H1 (cell line): Measurements from ENCODE around the gene ACCSL. TPM values are rescaled to one million over a fixed set of nuclear protein-coding genes. Genes with fewer than 3 reads are reported as not detected.

Experiments
- CTCF ChIA-PET: fragments of 300-600 bp; sonication (Branson Sonifier 250); formaldehyde crosslinking; loops from one replicate; lab custom pipeline; 2021; ENCODE audit not compliant: partially characterized antibody; lab: Charles Lee
- POLR2A ChIA-PET: fragments of 300-600 bp; sonication (Branson Sonifier 250); formaldehyde crosslinking; loops from one replicate; lab custom pipeline; 2021; ENCODE audit warnings: inconsistent platforms; ENCODE audit not compliant: partially characterized antibody; lab: Charles Lee
- DNase-seq, 2 experiments: peaks; one replicate each; pipeline versions ENCODE4 v3.0.0 to v3.0.0-alpha.2; 2010 to 2022; ENCODE audit warnings: low spot score in 2 of 2, low read depth in 1 of 2, mixed read lengths in 1 of 2
- FAIRE-seq: peaks from 2 replicates; lab custom pipeline; 2011; peaks lifted over from hg19 to GRCh38; lab: Jason Lieb, UNC
- H2AFZ ChIP-seq: 2 replicates; pipeline ENCODE4 v1.8.1; 2012; ENCODE audit warnings: low read length, inconsistent platforms
- H2AK5ac ChIP-seq: 2 replicates; pipeline ENCODE4 v1.6.1; 2013; ENCODE audit warnings: low read depth, low read length
- H2BK120ac ChIP-seq: replicated peaks from 2 replicates; pipeline ENCODE3; 2013; ENCODE audit warnings: low read depth, low read length, inconsistent platforms
- H2BK12ac ChIP-seq: 2 replicates; pipeline ENCODE4 v1.6.1; 2013; ENCODE audit warnings: low read depth, low read length
- H2BK15ac ChIP-seq: 2 replicates; pipeline ENCODE4 v1.6.1; 2013; ENCODE audit warnings: low read length
- H2BK20ac ChIP-seq: 2 replicates; pipeline ENCODE4 v1.6.1; 2013; ENCODE audit warnings: low read length
- H2BK5ac ChIP-seq: 2 replicates; pipeline ENCODE4 v1.6.1; 2013; ENCODE audit warnings: low read depth, low read length
- H3K14ac ChIP-seq: 2 replicates; pipeline ENCODE4 v1.6.1; 2013; ENCODE audit warnings: inconsistent platforms; ENCODE audit not compliant: insufficient read length
- H3K18ac ChIP-seq: 2 replicates; pipeline ENCODE4 v1.6.1; 2013; ENCODE audit warnings: low read length; ENCODE audit errors: extremely low read depth
- H3K23ac ChIP-seq: 2 replicates; pipeline ENCODE4 v1.6.1; 2013; ENCODE audit warnings: inconsistent platforms; ENCODE audit not compliant: insufficient read length
- H3K23me2 ChIP-seq: 2 replicates; pipeline ENCODE4 v1.6.1; 2013; ENCODE audit warnings: low read depth, low read length
- H3K27ac ChIP-seq: 2 replicates; pipeline ENCODE4 v1.6.1; 2011; ENCODE audit warnings: low read depth, low read length, inconsistent platforms
- H3K27me3 ChIP-seq, 4 experiments: replicated peaks in 1 of 4; 1 replicate in 1 of 4; 2 replicates in 3 of 4; pipeline versions ENCODE4 v1.6.1 to v1.8.1; 2011 to 2013; ENCODE audit warnings: low read length in 3 of 4, mild to moderate bottlenecking in 3 of 4, inconsistent platforms in 2 of 4, mixed read lengths in 2 of 4, moderate library complexity in 1 of 4; ENCODE audit not compliant: control insufficient read depth in 3 of 4, insufficient read depth in 3 of 4; ENCODE audit errors: extremely low read depth in 1 of 4
- H3K36me3 ChIP-seq, 4 experiments: 2 replicates each; pipeline versions ENCODE4 v1.6.1 to v1.8.1; 2011 to 2013; ENCODE audit warnings: mild to moderate bottlenecking in 4 of 4, low read length in 3 of 4, moderate library complexity in 2 of 4, control low read depth in 1 of 4, inconsistent platforms in 1 of 4; ENCODE audit not compliant: insufficient read depth in 4 of 4, control insufficient read depth in 2 of 4
- H3K4ac ChIP-seq: replicated peaks from 2 replicates; pipeline ENCODE3; 2013; ENCODE audit warnings: low read length, low read depth, mixed read lengths, inconsistent platforms; ENCODE audit not compliant: insufficient read length
- H3K4me1 ChIP-seq, 4 experiments: replicated peaks in 1 of 4; 1 replicate in 1 of 4; 2 replicates in 3 of 4; pipeline versions ENCODE4 v1.6.1 to v1.8.1; 2011 to 2013; ENCODE audit warnings: low read length in 3 of 4, inconsistent platforms in 2 of 4, mixed read lengths in 1 of 4; ENCODE audit not compliant: insufficient read depth in 4 of 4, control insufficient read depth in 3 of 4
- H3K4me2 ChIP-seq, 2 experiments: 2 replicates each; pipeline versions ENCODE4 v1.6.1 to v1.8.1; 2011 to 2013; ENCODE audit warnings: low read depth in 2 of 2, low read length in 2 of 2, control low read depth in 1 of 2, inconsistent platforms in 1 of 2, mild to moderate bottlenecking in 1 of 2; ENCODE audit not compliant: insufficient read depth in 1 of 2
- H3K4me3 ChIP-seq, 4 experiments: fragments of 200-600, 300-600 bp in 1 of 4; sonication (generic), shearing (Covaris generic), sonication (Bioruptor Twin) in 1 of 4; 2 replicates each; pipeline versions ENCODE4 v1.5.1 to v1.8.1; 2011 to 2016; ENCODE audit warnings: low read length in 4 of 4, low read depth in 3 of 4, control low read depth in 2 of 4, inconsistent platforms in 2 of 4, mild to moderate bottlenecking in 2 of 4, mixed read lengths in 1 of 4, moderate library complexity in 1 of 4; ENCODE audit not compliant: insufficient read depth in 2 of 4; ENCODE audit errors: extremely low read depth in 1 of 4
- H3K56ac ChIP-seq: replicated peaks from 2 replicates; pipeline ENCODE3; 2013; ENCODE audit warnings: low read depth, mild to moderate bottlenecking, mixed read lengths, low read length, inconsistent platforms; ENCODE audit not compliant: insufficient read length
- H3K79me1 ChIP-seq: 2 replicates; pipeline ENCODE4 v1.6.1; 2013; ENCODE audit warnings: low read depth, low read length, control low read depth
- H3K79me2 ChIP-seq, 2 experiments: 2 replicates each; pipeline versions ENCODE4 v1.6.1 to v1.8.1; 2012 to 2013; ENCODE audit warnings: low read length in 2 of 2, mild to moderate bottlenecking in 2 of 2, inconsistent platforms in 1 of 2; ENCODE audit not compliant: insufficient read depth in 2 of 2, control insufficient read depth in 1 of 2
- H3K9ac ChIP-seq, 4 experiments: replicated peaks in 1 of 4; 1 replicate in 1 of 4; 2 replicates in 3 of 4; pipeline versions ENCODE4 v1.6.1 to v1.8.1; 2011 to 2013; ENCODE audit warnings: low read depth in 3 of 4, low read length in 3 of 4, control low read depth in 2 of 4, mild to moderate bottlenecking in 2 of 4, moderate library complexity in 2 of 4, inconsistent platforms in 1 of 4; ENCODE audit errors: extremely low read depth in 1 of 4
- H3K9me3 ChIP-seq, 2 experiments: 2 replicates each; pipeline versions ENCODE4 v1.6.1 to v1.8.1; 2012 to 2013; ENCODE audit warnings: mild to moderate bottlenecking in 2 of 2, moderate library complexity in 2 of 2, control low read depth in 1 of 2, inconsistent platforms in 1 of 2, low read depth in 1 of 2, low read length in 1 of 2, mixed read lengths in 1 of 2; ENCODE audit not compliant: insufficient read depth in 2 of 2
- H4K20me1 ChIP-seq, 2 experiments: replicated peaks in 1 of 2; 2 replicates each; pipeline versions ENCODE3 to v1.8.1; 2011 to 2013; ENCODE audit warnings: inconsistent platforms in 2 of 2, low read length in 2 of 2, mild to moderate bottlenecking in 1 of 2; ENCODE audit not compliant: insufficient read depth in 2 of 2, control insufficient read depth in 1 of 2
- H4K5ac ChIP-seq: 2 replicates; pipeline ENCODE4 v1.6.1; 2013; ENCODE audit warnings: low read length, low read depth, mixed read lengths, inconsistent platforms; ENCODE audit not compliant: insufficient read length
- H4K8ac ChIP-seq: 2 replicates; pipeline ENCODE4 v1.8.0; 2013; ENCODE audit warnings: mild to moderate bottlenecking, moderate library complexity, low read length, inconsistent platforms; ENCODE audit not compliant: insufficient read depth; ENCODE audit errors: extremely low read depth
- H4K91ac ChIP-seq: replicated peaks from 2 replicates; pipeline ENCODE3; 2013; ENCODE audit warnings: low read length, mixed read lengths, inconsistent platforms; ENCODE audit not compliant: insufficient read length
- BRCA1 ChIP-seq: IDR thresholded peaks from 2 replicates; pipeline ENCODE4 v1.6.1; 2012; ENCODE audit warnings: low read depth, low read length, improper control_type of control experiment
- CBX8 ChIP-seq: fragments of 300-800, 300-1000 bp; sonication (generic); IDR thresholded peaks from 2 replicates; pipeline ENCODE4 v1.7.1; 2016; ENCODE audit warnings: low read depth, low read length, borderline replicate concordance
- CREB1 ChIP-seq: IDR thresholded peaks from 2 replicates; pipeline ENCODE4 v1.6.1; 2012; ENCODE audit warnings: inconsistent platforms
- HDAC6 ChIP-seq: IDR thresholded peaks from one replicate; pipeline ENCODE4 v1.7.1; 2012; ENCODE audit warnings: low read depth, mild to moderate bottlenecking, inconsistent platforms, low read length, moderate library complexity
- JUND ChIP-seq: IDR thresholded peaks from 2 replicates; pipeline ENCODE4 v1.6.1; 2011; ENCODE audit warnings: mild to moderate bottlenecking, improper control_type of control experiment, low read length
- KDM4A ChIP-seq: IDR thresholded peaks from one replicate; pipeline ENCODE4 v1.7.1; 2012; ENCODE audit warnings: low read depth, mild to moderate bottlenecking, moderate library complexity, low read length, inconsistent platforms; ENCODE audit not compliant: severe bottlenecking
- KDM5A ChIP-seq: fragments of 200-600 bp; IDR thresholded peaks from 2 replicates; pipeline ENCODE4 v1.7.1; 2012; ENCODE audit warnings: mild to moderate bottlenecking, low read length, inconsistent platforms, mixed read lengths
- SIX5 ChIP-seq: IDR thresholded peaks from 2 replicates; pipeline ENCODE4 v1.6.1; 2011; ENCODE audit warnings: mild to moderate bottlenecking, low read depth, low read length
- TAF1 ChIP-seq: IDR thresholded peaks from 2 replicates; pipeline ENCODE4 v1.6.1; 2011; ENCODE audit warnings: mild to moderate bottlenecking, low read depth, low read length
- TBP ChIP-seq: IDR thresholded peaks from 2 replicates; pipeline ENCODE4 v1.6.1; 2011; ENCODE audit warnings: low read depth, low read length, improper control_type of control experiment
- YY1 ChIP-seq: IDR thresholded peaks from 2 replicates; pipeline ENCODE4 v1.6.1; 2011; ENCODE audit warnings: low read depth, mild to moderate bottlenecking, low read length
- WGBS, 2 experiments: shearing (Covaris generic) in 1 of 2; methylation state at CpG; one replicate each; pipeline versions ENCODE4 v1.1.6 to v1.1.7; 2013 to 2015; ENCODE audit warnings: low lambda C conversion rate in 2 of 2, mixed read lengths in 2 of 2, inconsistent platforms in 1 of 2, low coverage in 1 of 2, missing lambda C conversion rate in 1 of 2; ENCODE audit not compliant: insufficient replicate concordance in 2 of 2, insufficient coverage in 1 of 2, insufficient read length in 1 of 2; ENCODE audit errors: extremely low coverage in 1 of 2, missing lambda C conversion rate in 1 of 2; 5-methylcytosine and 5-hydroxymethylcytosine counted together
- polyA plus RNA-seq, 7 experiments: library from polyadenylated mRNA; depleted of rRNA in 3 of 7; stranded (reverse) in 5 of 7; unstranded in 2 of 7; fragments of >200 nt in 5 of 7; fragments of 200-250 nt in 2 of 7; gene quantifications; 1 replicate in 5 of 7; 2 replicates in 1 of 7; 4 replicates in 1 of 7; pipeline versions ENCODE4 v1.2.1 to v1.2.3, GENCODE V29; 2011 to 2013; ENCODE audit warnings: missing spikeins in 2 of 7, mixed read lengths in 2 of 7
- total RNA-seq: library from RNA; stranded (reverse); fragmentation: NEBNext Ultra II Directional; extraction: Animal tissue kit (Norgen Biotek cat#: 25700); gene quantifications from 2 replicates; pipeline ENCODE4 v1.2.1, GENCODE V29; 2021
- TF ChIP-seq, protein P1 (sequence below): IDR thresholded peaks from 2 replicates; pipeline ENCODE4 v1.6.1; 2012; ENCODE audit warnings: low read length, inconsistent platforms

Gene ACCSL
- total and polyA plus RNA-seq, 2 of the 8 experiments (the other 6 are each of a cell fraction or from before 2014, with no cell fraction given): not detected

DNA sequence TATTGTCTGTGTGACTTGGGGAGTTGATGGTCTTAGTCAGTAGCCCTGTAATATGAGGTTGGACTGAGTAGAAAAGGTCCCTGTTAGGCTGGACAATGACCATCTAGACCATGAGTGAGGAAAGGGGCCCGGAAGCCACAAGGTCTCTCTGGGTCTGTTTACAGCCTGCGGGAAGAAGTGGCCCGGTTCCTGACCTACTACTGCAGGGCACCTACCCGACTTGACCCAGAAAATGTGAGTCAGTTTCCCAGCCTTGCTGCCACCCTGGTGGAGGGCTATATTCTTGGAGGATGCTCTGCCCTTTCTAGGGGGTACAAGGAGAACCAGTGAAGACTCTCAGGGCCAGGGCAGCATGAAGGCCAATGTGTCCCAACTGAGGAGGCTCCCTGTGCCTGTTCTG is 3.4 kb downstream of the ACCSL start:
- H3K27me3 ChIP-seq: no peaks in the 10 kb centered on the region
- no peak overlapping the region for H2BK5ac ChIP-seq
- H3K4me3 ChIP-seq: no peak overlapping the region
- TF ChIP-seq TAF1: no peak
- no peak for TF ChIP-seq CREB1
- no peak for TF ChIP-seq BRCA1
- TF ChIP-seq KDM5A: no peak
- TF ChIP-seq TBP: no peak
- no peak for TF ChIP-seq KDM4A
- TF ChIP-seq JUND: no peak
- TF ChIP-seq YY1: no peak
- TF ChIP-seq SIX5: no peak
- TF ChIP-seq, protein P1, sequence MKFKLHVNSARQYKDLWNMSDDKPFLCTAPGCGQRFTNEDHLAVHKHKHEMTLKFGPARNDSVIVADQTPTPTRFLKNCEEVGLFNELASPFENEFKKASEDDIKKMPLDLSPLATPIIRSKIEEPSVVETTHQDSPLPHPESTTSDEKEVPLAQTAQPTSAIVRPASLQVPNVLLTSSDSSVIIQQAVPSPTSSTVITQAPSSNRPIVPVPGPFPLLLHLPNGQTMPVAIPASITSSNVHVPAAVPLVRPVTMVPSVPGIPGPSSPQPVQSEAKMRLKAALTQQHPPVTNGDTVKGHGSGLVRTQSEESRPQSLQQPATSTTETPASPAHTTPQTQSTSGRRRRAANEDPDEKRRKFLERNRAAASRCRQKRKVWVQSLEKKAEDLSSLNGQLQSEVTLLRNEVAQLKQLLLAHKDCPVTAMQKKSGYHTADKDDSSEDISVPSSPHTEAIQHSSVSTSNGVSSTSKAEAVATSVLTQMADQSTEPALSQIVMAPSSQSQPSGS: no peak
- no peak for TF ChIP-seq HDAC6
- TF ChIP-seq CBX8: no peak
- TF ChIP-seq, all 59 proteins: peak for 0
- Histone ChIP-seq H2AK5ac (no peak overlapping the region), H3K9me3 (no peaks in the 10 kb centered on the region), H3K9ac (no peak overlapping the region), H3K23me2 (no peaks in the 10 kb centered on the region), H3K18ac (no peak overlapping the region), H3K14ac (no peak overlapping the region), H3K79me2 (no peaks in the 10 kb centered on the region; a peak in 1 of 4 replicates), H2BK15ac (no peak overlapping the region), H3K4me2 (no peak overlapping the region), H2BK12ac (no peak overlapping the region), H3K4ac (no peak overlapping the region), H4K91ac (no peak overlapping the region), H2BK120ac (no peak overlapping the region), H4K5ac (no peak overlapping the region), H3K79me1 (no peaks in the 10 kb centered on the region; the same call in 1 of the 2 replicates), H4K20me1 (no peaks in the 10 kb centered on the region), H3K27ac (no peak overlapping the region), H3K4me1 (no peaks in the 10 kb centered on the region), H3K23ac (no peak overlapping the region), H2AFZ (no peak overlapping the region), H3K36me3 (no peaks in the 10 kb centered on the region), H4K8ac (no peak overlapping the region), H2BK20ac (no peak overlapping the region), H3K56ac (no peak overlapping the region)
- 89% methylated on average over 4 of the region's 4 CpGs; no CpG with 5 or more reads in 1 of the 2 experiments for WGBS, 2 experiments
- no peak for FAIRE-seq
- CTCF ChIA-PET: no interaction called here
- POLR2A ChIA-PET: no interaction called here
- DNase-seq: no peak
